ENCODE results near the gene CAPRIN2. TPM values are rescaled to one million over a fixed set of nuclear protein-coding genes. Genes with fewer than 3 reads are reported as not detected.
A peak's percentile ranks its signal among the peaks of the same experiment; 100 is the strongest.

Gene CAPRIN2
- total RNA-seq, 1 donor from 2014 or later, result 22.7 TPM

- no peak overlapping the region for H3K4me3 ChIP-seq (ENCODE audit: low read depth, low read length)
- DNase-seq (ENCODE audit: low read depth), result no peak
- no peak for TF ChIP-seq CTCF (conservative IDR thresholded peaks at IDR 0.05; ENCODE audit: low read depth, low read length)
Measured at GRCh38 chr12:30761730-30762129, 7.0 kb upstream of the CAPRIN2 start.

GRCh38 chr12:30757316-30757715 is 2.6 kb upstream of the CAPRIN2 start:
- no peak for DNase-seq (ENCODE audit: low read depth)
- no peak overlapping the region for H3K4me3 ChIP-seq (ENCODE audit: low read depth, low read length)
- TF ChIP-seq CTCF (conservative IDR thresholded peaks at IDR 0.05; ENCODE audit: low read depth, low read length), result no peak

- no peak overlapping the region for H3K4me3 ChIP-seq (ENCODE audit: low read depth, low read length)
- no peak for TF ChIP-seq CTCF (conservative IDR thresholded peaks at IDR 0.05; ENCODE audit: low read depth, low read length)
- no peak for DNase-seq (ENCODE audit: low read depth)
Measured at GRCh38 chr12:30756074-30756473, 1.3 kb upstream of the CAPRIN2 start.

GRCh38 chr12:30755395-30755762 is 628 bp upstream of the CAPRIN2 start:
- no peak for DNase-seq (ENCODE audit: low read depth)
- H3K4me3 ChIP-seq (ENCODE audit: low read depth, low read length), result peak overlapping the region; percentile 65
- no peak for TF ChIP-seq CTCF (conservative IDR thresholded peaks at IDR 0.05; ENCODE audit: low read depth, low read length)

GRCh38 chr12:30754383-30754749 is 385 bp downstream of the CAPRIN2 start:
- TF ChIP-seq CTCF (conservative IDR thresholded peaks at IDR 0.05; ENCODE audit: low read depth, low read length), result no peak
- H3K4me3 ChIP-seq (ENCODE audit: low read depth, low read length), result peak overlapping the region; percentile 65
- DNase-seq (ENCODE audit: low read depth), result no peak

GRCh38 chr12:30753751-30754382 is 884 bp downstream of the CAPRIN2 start:
- no peak for TF ChIP-seq CTCF (conservative IDR thresholded peaks at IDR 0.05; ENCODE audit: low read depth, low read length)
- H3K4me3 ChIP-seq (ENCODE audit: low read depth, low read length), result peak overlapping the region; percentile 65
- DNase-seq (ENCODE audit: low read depth), result no peak

- peak overlapping the region; percentile 65 for H3K4me3 ChIP-seq (ENCODE audit: low read depth, low read length)
- no peak for DNase-seq (ENCODE audit: low read depth)
- TF ChIP-seq CTCF (conservative IDR thresholded peaks at IDR 0.05; ENCODE audit: low read depth, low read length), result peak; percentile 30
Measured at GRCh38 chr12:30753233-30753632, 1.5 kb downstream of the CAPRIN2 start.
